HG03103 (cell line): ENCODE results near the gene ZFPM1.
"Not testable (repeated sequence)": the region's sequence is repeated elsewhere in the genome, so short reads cannot be mapped to it uniquely, and the experiment has no call there.

Experiments
- ATAC-seq: cut with Tn5 transposase; IDR thresholded peaks from one replicate; pipeline ENCODE4 v1.9.1; 2021; ENCODE audit warnings: low read depth; ENCODE audit not compliant: unreplicated experiment

Gene ZFPM1

GRCh38 chr16:88477631-88478519 lies 24.8 kb downstream of the ZFPM1 start:
- ATAC-seq, result no peak

DNA sequence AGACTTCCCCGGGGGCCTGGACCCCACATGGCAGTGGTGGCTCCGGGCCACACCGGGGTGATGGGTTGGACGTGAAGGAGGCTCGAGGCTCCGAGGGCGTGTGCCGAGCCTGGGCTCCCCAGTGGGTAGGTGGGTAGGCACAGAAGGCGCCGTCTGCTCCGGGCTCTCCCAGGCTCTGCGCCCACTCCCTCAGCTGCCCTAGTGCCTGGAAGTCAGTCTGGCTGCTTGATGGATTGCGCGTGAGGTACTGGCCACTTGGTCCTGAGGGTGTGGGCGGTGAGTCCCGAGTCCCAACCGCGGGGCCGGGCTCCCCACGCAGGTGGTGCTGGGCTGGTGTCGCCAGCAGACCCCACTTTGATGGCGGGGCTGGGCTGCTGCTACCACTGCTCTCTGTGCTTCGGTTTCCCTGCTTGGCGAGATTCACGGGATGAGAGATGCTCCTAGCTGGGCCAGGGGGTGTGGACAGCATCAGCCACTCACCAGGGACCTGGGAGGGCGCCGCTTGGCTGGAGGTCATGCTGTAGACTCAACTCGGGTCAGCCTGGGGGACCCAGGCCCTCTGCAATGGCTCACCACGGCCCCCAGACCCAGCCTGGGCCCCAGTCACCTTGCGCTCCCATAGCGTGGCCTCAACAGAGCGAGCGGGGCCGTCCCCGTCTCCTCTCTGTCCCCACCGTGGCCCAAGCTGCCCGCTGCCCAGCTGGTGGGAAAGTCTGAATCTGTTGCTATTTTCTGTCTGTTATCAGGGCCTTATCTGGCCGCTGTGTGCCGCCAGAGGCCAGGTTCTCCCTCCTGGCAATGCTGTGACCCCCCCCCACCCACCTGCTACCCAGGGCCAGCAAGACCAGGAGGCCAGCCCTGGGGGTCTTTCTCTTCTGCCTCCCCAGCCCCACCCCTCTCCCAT lies 26.1 kb downstream of the ZFPM1 start:
- ATAC-seq, result no peak

- ATAC-seq, result no peak
Measured at GRCh38 chr16:88479793-88480760, 27.0 kb downstream of the ZFPM1 start.

- ATAC-seq, result no peak
Measured at GRCh38 chr16:88480829-88481228, 27.7 kb downstream of the ZFPM1 start.

DNA sequence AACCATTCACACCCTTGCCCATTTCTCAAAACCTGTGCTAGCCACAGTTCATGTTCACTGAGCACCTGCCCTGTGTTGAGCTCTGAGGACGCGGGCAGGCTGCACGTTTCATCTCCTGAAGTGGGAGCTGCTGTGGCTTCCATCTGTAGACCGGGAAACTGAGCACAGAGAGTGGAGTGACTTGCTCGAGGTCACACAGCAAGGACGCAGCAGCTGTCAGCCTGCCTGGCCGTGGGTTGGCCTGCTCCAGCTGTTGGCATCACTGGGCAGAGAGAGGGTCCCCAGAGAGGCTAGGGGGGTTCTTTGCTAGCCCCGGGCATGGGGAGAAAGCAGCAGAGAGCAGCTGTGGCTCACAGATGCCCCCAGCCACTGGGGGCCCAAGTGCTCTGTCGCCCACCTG lies 28.8 kb downstream of the ZFPM1 start:
- no peak for ATAC-seq

GRCh38 chr16:88482630-88483391 lies 29.7 kb downstream of the ZFPM1 start:
- no peak for ATAC-seq

- no peak for ATAC-seq
Measured at GRCh38 chr16:88483392-88483641, 30.2 kb downstream of the ZFPM1 start.

- ATAC-seq, result no peak
Measured at GRCh38 chr16:88484505-88485365, 31.7 kb downstream of the ZFPM1 start.

DNA sequence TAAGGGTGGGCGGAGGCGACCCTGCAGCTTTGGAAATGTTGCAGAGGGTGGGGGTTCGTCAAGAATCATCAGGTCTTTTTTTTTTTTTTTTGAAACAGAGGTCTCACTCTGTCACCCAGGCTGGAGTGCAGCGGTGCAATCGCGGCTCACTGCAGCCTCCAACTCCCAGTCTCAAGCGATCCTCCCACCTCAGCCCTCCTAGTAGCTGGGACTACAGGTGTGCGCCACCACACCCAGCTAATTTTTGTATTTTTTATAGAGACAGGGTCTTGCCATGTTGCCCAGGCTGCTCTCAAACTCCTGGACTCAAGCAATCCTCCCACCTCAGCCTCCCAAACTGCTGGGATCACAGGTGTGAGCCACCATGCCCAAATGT lies 32.3 kb downstream of the ZFPM1 start:
- ATAC-seq, result not testable (repeated sequence)

GRCh38 chr16:88486398-88487123 lies 33.5 kb downstream of the ZFPM1 start:
- ATAC-seq, result no peak

GRCh38 chr16:88487124-88487432 lies 34.0 kb downstream of the ZFPM1 start:
- ATAC-seq, result no peak

DNA sequence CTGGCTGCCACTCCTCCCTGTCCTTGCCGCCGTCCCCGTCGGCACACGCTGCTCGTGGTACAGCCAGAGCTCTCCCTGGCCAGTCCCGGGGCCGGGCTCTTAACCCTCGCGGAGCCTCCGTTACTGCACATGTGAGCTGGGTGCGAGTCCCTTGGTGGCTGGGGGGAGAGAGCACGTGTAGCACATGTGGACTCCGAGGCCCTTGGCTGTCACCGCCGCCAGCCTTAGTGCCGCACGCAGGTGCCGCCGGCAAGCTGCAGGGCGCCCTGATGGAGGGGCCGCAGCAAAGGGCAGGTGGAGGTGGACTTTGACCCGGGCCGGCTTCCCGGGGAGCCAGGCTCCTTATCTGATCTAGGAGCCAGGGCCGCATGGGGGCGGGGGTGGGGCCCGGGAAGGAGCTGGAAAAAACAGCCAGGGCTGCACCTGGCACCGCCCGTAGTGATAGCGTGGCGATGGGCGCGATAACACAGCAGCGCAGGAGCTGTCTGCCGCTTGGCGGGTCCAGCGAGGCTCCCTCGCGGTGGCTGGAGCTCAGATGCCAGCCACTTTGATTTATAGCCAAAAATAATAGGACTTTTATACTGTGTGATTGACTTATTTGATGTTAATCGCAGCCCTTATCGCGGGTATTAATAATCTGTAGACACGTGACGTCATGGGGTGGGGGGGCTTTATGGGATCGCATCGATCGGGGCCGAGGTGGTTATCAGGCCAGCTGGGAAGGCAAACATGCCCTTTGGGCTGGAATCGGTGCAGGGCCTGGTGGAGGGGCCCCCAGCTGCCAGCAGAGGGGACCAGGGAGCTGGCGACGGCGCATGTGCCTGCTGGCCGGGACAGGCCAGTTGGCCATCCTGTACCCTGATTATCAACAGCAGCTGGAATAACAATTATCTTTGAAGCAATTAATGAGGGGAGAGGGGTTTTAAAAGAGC lies 35.1 kb downstream of the ZFPM1 start:
- no peak for ATAC-seq

DNA sequence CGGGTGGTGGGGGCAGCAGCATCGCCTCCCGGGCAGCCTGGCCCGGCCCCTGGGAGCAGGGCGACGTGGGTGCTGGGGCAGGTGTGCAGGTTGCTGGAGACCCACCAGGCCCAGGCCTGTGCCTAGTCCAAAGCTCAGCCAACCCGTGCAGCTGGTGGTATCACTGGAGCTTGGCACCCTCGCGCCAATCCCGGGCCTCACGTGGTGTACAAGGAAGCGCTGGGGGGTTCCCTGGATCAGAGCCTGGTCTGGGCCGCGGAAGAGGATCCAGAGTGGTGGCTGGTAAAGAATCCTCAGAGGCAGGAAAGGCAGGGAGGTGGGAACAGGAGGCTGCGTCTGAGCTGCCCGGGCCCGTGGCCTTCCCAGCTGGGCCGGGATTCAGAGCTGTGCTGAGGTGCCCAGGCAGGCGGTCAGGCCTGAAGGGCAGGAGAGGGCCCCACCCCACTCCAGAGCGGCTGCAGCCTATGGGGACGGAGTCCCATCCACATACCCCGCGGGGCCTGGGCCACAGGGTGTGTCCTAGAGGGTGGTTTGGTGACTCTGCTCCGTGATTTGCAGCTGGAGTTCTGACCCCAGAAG lies 36.2 kb downstream of the ZFPM1 start:
- ATAC-seq, result no peak

GRCh38 chr16:88491001-88491559 lies 38.0 kb downstream of the ZFPM1 start:
- no peak for ATAC-seq

DNA sequence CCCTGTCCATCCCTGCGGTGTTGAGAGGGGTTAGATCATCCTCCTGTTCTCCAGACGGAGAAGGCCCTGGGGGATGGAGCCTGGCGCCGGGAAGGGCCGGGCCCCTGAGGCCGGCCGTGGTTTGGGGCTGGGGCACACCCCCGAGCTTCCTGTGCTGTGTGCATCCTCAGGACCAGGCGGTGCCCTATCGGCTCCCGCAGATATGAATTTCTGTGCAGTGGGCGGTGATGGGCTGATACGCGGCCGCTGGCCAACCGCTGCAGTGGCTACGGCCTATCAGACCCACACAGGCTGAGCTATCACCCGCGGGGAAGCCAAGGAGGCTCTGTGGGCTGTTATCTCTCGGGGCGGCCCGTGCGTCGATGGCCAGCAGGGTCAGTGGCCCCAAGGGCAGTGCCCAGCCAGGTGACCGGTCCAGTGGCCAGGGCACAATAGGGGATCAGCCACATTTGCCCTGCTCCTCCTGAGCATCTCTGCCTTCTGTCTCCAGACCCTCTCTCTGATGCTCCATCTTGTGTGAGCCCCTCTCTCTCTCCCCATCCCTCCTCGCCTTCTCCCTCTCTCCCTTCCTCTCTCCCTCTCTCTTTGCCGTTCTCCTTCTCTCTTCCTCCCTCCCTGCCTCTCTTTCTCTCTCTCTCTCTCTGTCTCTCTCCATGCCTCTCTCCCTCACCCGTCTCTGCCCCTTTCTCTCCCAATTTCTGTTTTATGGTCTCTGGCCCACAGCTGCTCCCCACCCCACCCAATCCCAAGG lies 38.7 kb downstream of the ZFPM1 start:
- no peak for ATAC-seq

GRCh38 chr16:88493879-88494278 lies 40.8 kb downstream of the ZFPM1 start:
- ATAC-seq, result no peak
